Measurements from ENCODE around the gene CAPN2. TPM values are rescaled to one million over a fixed set of nuclear protein-coding genes. Genes with fewer than 3 reads are reported as not detected.

The CAPN2 gene
- total RNA-seq, 1 experiment from 2014 or later = 155 TPM

DNA sequence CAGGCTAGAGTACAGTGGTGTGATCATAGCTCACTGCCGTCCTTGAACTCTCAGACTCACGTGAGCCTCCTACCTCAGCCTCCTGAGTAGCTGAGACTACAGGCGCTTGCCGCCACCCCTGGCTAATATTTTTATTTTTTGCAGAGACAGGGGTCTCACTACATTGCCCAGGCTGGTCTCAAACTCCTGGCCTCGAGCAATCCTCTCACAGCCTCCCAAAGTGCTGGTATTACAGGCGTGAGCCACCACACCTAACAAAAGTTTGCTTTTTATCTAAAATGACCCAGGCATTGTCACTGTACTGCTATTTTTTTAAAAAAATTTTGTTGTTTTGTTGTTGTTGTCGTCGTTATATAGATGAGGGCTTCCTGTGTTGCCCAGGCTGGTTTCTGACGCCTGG, 46.4 kb downstream of the CAPN2 start:
- no peaks in the 10 kb centered on the region; the same call in 1 of the 2 replicates for H3K9me3 ChIP-seq (replicated peaks)
- H3K27me3 ChIP-seq (replicated peaks) = no peaks in the 10 kb centered on the region
- DNase-seq (ENCODE audit: low read depth in 1 of 2, low spot score in 2 of 2) = no peak
- no peak overlapping the region for H3K4me3 ChIP-seq
- no peaks in the 10 kb centered on the region for H3K4me1 ChIP-seq (replicated peaks)
- H3K36me3 ChIP-seq = peaks cover 96% of the 10 kb centered on the region
- no peak overlapping the region for H3K27ac ChIP-seq

DNA sequence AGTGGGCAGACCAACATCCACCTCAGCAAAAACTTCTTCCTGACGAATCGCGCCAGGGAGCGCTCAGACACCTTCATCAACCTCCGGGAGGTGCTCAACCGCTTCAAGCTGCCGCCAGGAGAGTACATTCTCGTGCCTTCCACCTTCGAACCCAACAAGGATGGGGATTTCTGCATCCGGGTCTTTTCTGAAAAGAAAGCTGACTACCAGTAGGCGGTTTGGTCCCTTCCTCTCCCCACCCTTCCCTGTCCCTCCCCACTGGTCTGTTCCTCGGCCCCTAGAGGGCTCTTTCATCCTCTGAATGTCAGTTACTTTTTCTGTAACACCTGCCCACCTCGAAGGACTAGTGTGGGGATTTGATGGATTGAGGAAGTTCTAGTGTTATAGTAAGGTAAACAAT, 46.9 kb downstream of the CAPN2 start:
- Histone ChIP-seq H3K4me1 (replicated peaks) (no peaks in the 10 kb centered on the region), H3K27me3 (replicated peaks) (no peaks in the 10 kb centered on the region), H3K4me3 (no peak overlapping the region), H3K9me3 (replicated peaks) (no peaks in the 10 kb centered on the region; the same call in 1 of the 2 replicates), H3K36me3 (peaks cover 96% of the 10 kb centered on the region), H3K27ac (no peak overlapping the region)
- DNase-seq (ENCODE audit: low read depth in 1 of 2, low spot score in 2 of 2) = no peak

DNA sequence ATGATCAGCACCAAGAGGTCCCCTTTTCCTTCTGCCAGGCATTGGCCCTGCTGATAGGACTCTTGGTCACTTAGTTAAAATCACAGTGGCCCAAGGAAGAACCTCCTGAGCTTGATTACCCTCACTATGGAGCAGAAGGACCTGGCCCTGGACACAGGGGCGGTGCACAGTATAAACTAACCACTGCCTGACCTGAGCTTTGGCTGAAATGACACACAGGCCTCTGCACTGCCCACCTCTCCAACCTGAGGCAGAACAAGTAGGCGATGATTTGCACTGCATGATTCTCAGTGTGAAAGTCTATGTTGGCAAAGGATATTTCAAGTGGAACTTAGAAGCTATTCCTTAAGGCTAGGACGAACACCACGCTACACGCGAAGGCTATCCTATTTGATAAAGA, 48.5 kb downstream of the CAPN2 start:
- Histone ChIP-seq H3K27me3 (replicated peaks) (no peaks in the 10 kb centered on the region), H3K4me3 (no peak overlapping the region), H3K4me1 (replicated peaks) (no peaks in the 10 kb centered on the region), H3K27ac (no peak overlapping the region), H3K36me3 (peaks cover 96% of the 10 kb centered on the region), H3K9me3 (replicated peaks) (no peaks in the 10 kb centered on the region; the same call in 1 of the 2 replicates)
- DNase-seq (ENCODE audit: low read depth in 1 of 2, low spot score in 2 of 2) = no peak

DNA sequence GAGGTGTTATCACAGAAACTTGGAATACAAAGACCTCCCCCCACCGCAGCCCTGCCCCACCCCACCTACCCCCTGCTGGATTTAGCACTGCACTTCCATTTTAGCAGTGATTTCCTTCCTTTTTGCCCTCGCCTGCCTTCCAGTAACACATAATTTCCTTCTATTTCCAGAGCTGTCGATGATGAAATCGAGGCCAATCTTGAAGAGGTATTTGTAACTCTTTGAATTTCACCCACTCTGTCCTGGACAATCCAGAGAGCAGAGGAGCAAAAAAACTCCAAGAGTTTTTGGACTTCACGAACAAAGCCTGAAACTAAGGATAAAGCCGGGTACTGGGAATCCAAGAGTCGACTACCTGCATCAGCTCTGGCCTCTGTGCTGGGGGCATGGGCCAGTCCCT, 49.1 kb downstream of the CAPN2 start:
- H3K27ac ChIP-seq = no peak overlapping the region
- H3K4me3 ChIP-seq = no peak overlapping the region
- peaks cover 96% of the 10 kb centered on the region for H3K36me3 ChIP-seq
- H3K27me3 ChIP-seq (replicated peaks) = no peaks in the 10 kb centered on the region
- DNase-seq (ENCODE audit: low read depth in 1 of 2, low spot score in 2 of 2) = no peak
- no peaks in the 10 kb centered on the region for H3K4me1 ChIP-seq (replicated peaks)
- H3K9me3 ChIP-seq (replicated peaks) = no peaks in the 10 kb centered on the region; the same call in 1 of the 2 replicates

DNA sequence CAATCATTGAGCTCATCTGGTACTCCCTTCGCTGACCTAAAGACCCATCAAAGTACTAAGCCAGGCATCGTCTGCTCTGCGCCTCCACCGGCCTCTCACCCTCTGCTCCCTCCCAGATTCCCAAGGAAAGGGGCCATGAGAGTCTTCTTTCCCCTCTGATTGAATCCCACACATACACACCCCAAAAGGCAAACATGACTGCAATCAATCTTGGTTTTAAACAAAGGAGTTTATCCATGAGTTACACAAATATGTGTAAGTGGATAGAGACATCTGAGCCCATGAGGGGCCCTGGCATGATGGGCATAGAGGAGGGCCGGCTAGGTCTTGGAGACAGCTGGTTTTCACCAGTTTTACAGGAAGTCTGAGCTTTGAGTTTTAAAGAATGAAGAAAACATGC, 50.9 kb downstream of the CAPN2 start:
- peaks cover 82% of the 10 kb centered on the region for H3K36me3 ChIP-seq
- no peaks in the 10 kb centered on the region for H3K9me3 ChIP-seq (replicated peaks)
- no peak overlapping the region for H3K27ac ChIP-seq
- no peak overlapping the region for H3K4me3 ChIP-seq
- H3K4me1 ChIP-seq (replicated peaks) = no peaks in the 10 kb centered on the region
- H3K27me3 ChIP-seq (replicated peaks) = no peaks in the 10 kb centered on the region
- DNase-seq (ENCODE audit: low read depth in 1 of 2, low spot score in 2 of 2) = no peak

DNA sequence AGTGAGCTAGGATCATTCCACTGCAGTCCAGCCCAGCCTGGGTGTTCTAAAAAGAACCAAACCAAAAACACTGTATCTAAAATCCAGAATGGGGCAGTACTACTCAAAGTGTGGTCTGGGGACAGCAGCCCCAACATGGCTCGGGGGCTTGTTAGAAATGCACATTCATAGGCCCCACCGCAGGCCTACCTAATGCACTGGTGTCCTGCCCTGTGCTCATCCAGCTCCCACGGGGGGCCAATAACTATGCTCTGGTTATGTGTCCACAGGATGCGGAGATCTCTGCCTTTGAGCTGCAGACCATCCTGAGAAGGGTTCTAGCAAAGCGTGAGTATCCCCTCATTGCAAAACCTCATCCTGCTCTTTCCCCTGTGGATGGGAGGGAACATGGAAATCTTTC, 51.5 kb downstream of the CAPN2 start:
- Histone ChIP-seq H3K27ac (no peak overlapping the region), H3K9me3 (replicated peaks) (no peaks in the 10 kb centered on the region), H3K4me3 (no peak overlapping the region), H3K27me3 (replicated peaks) (no peaks in the 10 kb centered on the region), H3K4me1 (replicated peaks) (no peaks in the 10 kb centered on the region), H3K36me3 (peaks cover 78% of the 10 kb centered on the region)
- DNase-seq (ENCODE audit: low read depth in 1 of 2, low spot score in 2 of 2) = no peak

- H3K9me3 ChIP-seq (replicated peaks) = no peaks in the 10 kb centered on the region
- no peak overlapping the region for H3K27ac ChIP-seq
- H3K36me3 ChIP-seq = peaks cover 78% of the 10 kb centered on the region
- no peak for DNase-seq (ENCODE audit: low read depth in 1 of 2, low spot score in 2 of 2)
- peaks cover 3% of the 10 kb centered on the region for H3K4me1 ChIP-seq (replicated peaks)
- H3K4me3 ChIP-seq = no peak overlapping the region
- H3K27me3 ChIP-seq (replicated peaks) = no peaks in the 10 kb centered on the region
These were observed 52.8 kb downstream of the CAPN2 start for GRCh38 chr1:223765036-223765718.

- Histone ChIP-seq H3K4me1 (replicated peaks) (peaks cover 9% of the 10 kb centered on the region), H3K36me3 (peaks cover 78% of the 10 kb centered on the region), H3K4me3 (no peak overlapping the region), H3K9me3 (replicated peaks) (no peaks in the 10 kb centered on the region), H3K27me3 (replicated peaks) (no peaks in the 10 kb centered on the region), H3K27ac (no peak overlapping the region)
- DNase-seq (ENCODE audit: low read depth in 1 of 2, low spot score in 2 of 2) = no peak
These were observed 53.5 kb downstream of the CAPN2 start for GRCh38 chr1:223765719-223766340.

DNA sequence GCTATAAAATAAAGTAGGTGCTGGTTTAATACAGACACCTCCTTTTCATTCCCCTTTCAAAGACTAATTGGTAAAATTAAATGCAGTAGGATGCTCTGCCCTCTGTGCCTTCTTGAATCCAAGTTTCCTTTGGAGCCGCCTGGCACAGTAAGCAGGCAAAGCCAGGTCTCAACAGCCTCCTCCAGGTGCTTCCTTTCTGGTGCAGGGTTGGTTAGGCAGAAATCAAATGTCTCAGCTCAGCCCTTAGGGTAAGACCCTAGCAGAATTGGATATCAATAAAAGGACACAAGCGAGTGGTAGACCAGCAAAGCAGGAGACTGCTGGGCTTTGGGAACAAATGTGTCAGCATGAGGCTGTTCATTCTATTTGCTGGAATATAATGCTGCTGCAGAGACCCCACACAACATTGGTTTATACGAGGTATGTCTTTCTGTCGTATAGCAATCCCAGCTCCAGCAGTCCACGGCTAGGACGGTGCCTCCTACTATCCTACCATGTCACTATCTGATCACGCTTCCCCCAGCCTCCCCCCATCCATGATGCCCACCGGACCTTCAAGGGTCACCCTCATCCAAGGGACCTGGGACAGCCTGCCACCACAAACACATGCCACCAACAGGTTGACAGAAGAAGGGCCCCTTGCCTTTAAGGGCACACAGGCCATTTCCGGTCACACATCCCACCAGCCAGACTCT, 58.4 kb downstream of the CAPN2 start:
- DNase-seq (ENCODE audit: low read depth in 1 of 2, low spot score in 2 of 2) = no peak
- Histone ChIP-seq H3K27ac (peak overlapping the region; percentile 93), H3K4me1 (replicated peaks) (peaks cover 44% of the 10 kb centered on the region), H3K9me3 (replicated peaks) (no peaks in the 10 kb centered on the region), H3K27me3 (replicated peaks) (no peaks in the 10 kb centered on the region), H3K36me3 (peaks cover 76% of the 10 kb centered on the region), H3K4me3 (no peak overlapping the region)

DNA sequence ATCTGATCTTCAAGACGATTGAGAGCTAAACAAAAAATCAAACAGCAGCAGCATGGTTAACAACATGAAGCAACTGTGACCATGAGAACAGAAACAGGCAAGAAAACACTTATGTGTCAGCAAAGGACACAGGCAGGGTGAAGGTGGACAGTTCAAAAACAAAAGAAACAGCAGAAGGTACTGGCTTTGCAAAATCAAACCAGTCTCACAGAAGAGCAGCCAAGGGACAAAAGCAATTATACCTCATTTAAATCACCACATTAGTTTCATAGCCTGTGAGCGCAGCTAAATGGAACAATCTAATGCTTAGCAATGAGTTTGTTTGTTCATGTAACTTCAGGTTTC, 59.1 kb downstream of the CAPN2 start:
- Histone ChIP-seq H3K4me1 (replicated peaks) (peaks cover 50% of the 10 kb centered on the region), H3K9me3 (replicated peaks) (no peaks in the 10 kb centered on the region), H3K27ac (peak overlapping the region; percentile 93), H3K4me3 (no peak overlapping the region), H3K27me3 (replicated peaks) (no peaks in the 10 kb centered on the region), H3K36me3 (peaks cover 76% of the 10 kb centered on the region)
- no peak for DNase-seq (ENCODE audit: low read depth in 1 of 2, low spot score in 2 of 2)

DNA sequence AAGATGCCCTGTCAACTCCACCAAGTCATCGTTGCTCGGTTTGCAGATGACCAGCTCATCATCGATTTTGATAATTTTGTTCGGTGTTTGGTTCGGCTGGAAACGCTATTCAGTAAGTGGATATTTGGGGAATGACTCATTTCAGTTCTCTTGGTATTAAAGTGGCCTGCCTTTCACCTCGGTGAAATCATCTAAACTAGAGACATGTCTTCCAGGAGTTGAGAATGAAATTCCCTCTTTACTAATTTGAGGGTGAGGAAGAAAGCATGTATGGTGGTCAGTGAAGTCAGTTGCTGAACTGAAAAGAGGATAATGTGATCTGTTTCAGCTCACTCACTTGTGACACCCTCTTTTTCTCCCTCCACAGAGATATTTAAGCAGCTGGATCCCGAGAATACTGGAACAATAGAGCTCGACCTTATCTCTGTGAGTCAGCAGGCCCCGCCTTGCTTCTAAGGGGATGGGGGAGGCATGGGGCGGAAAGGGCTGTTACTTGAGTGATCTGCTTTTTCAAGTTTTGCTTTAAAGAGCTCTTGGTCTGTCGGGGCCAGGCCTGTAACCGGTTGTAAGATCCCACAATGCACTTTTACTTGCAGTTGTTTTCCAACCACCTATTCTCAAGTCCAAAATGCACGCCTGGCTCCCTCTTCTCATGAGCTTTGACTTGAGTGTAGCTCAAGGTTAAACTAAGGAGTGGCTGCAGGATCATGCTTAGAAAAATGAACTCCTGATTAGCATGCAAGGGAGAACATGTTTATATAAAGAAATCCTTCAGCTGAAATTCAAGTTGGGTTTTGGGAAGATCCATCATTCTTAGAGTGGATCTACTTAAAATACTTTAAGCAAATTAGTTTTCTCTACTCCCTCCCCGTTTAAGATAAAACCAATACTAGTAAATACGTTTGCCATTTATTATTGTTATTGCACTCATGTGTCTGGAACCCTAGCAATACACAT, 59.8 kb downstream of the CAPN2 start:
- peaks cover 77% of the 10 kb centered on the region for H3K36me3 ChIP-seq
- H3K4me3 ChIP-seq = no peak overlapping the region
- H3K9me3 ChIP-seq (replicated peaks) = no peaks in the 10 kb centered on the region
- DNase-seq (ENCODE audit: low read depth in 1 of 2, low spot score in 2 of 2) = peak; percentile 90 to 95
- H3K27me3 ChIP-seq (replicated peaks) = no peaks in the 10 kb centered on the region
- peak overlapping the region; percentile 93 for H3K27ac ChIP-seq
- H3K4me1 ChIP-seq (replicated peaks) = peaks cover 52% of the 10 kb centered on the region

- no peaks in the 10 kb centered on the region for H3K27me3 ChIP-seq (replicated peaks)
- no peak overlapping the region for H3K4me3 ChIP-seq
- no peaks in the 10 kb centered on the region for H3K9me3 ChIP-seq (replicated peaks)
- peaks cover 52% of the 10 kb centered on the region for H3K4me1 ChIP-seq (replicated peaks)
- peak overlapping the region; percentile 93 for H3K27ac ChIP-seq
- peak in 1 of 2 experiments; percentile 17 for DNase-seq (ENCODE audit: low read depth in 1 of 2, low spot score in 2 of 2)
- peaks cover 83% of the 10 kb centered on the region for H3K36me3 ChIP-seq
These were observed 60.4 kb downstream of the CAPN2 start for GRCh38 chr1:223772771-223773160.

- Histone ChIP-seq H3K4me3 (no peak overlapping the region), H3K4me1 (replicated peaks) (peaks cover 52% of the 10 kb centered on the region), H3K27ac (no peak overlapping the region), H3K9me3 (replicated peaks) (no peaks in the 10 kb centered on the region), H3K27me3 (replicated peaks) (no peaks in the 10 kb centered on the region), H3K36me3 (peaks cover 90% of the 10 kb centered on the region)
- DNase-seq (ENCODE audit: low read depth in 1 of 2, low spot score in 2 of 2) = peak in 1 of 2 experiments; percentile 12
These were observed 61.9 kb downstream of the CAPN2 start for GRCh38 chr1:223774134-223774814.

All from SJSA1 (cell line).